Stimulated activated naive CD8-positive, alpha-beta T cell treated with anti-CD3 and anti-CD28 coated beads, Interleukin-15, Interleukin-2, amounts not matched to agents 100 ng/mL and 50 ng/mL, for 24 hours (primary cell): ENCODE results near the gene ATF7.

Experiments
- H3K27ac Mint-ChIP-seq: one replicate; pipeline ENCODE4 v1.8.0; 2021; ENCODE audit warnings: mild to moderate bottlenecking, mixed read lengths
- H3K27me3 Mint-ChIP-seq: one replicate; pipeline ENCODE4 v1.8.0; 2021; ENCODE audit warnings: mixed read lengths
- H3K36me3 Mint-ChIP-seq: one replicate; pipeline ENCODE4 v1.8.0; 2021; ENCODE audit warnings: low read depth, mixed read lengths
- H3K4me1 Mint-ChIP-seq: one replicate; pipeline ENCODE4 v1.8.0; 2021; ENCODE audit warnings: low read depth, mixed read lengths
- H3K4me3 Mint-ChIP-seq: one replicate; pipeline ENCODE4 v1.8.0; 2021; ENCODE audit warnings: mild to moderate bottlenecking, mixed read lengths
- H3K9me3 Mint-ChIP-seq: one replicate; pipeline ENCODE4 v1.8.0; 2021; ENCODE audit warnings: mixed read lengths

Gene ATF7

DNA sequence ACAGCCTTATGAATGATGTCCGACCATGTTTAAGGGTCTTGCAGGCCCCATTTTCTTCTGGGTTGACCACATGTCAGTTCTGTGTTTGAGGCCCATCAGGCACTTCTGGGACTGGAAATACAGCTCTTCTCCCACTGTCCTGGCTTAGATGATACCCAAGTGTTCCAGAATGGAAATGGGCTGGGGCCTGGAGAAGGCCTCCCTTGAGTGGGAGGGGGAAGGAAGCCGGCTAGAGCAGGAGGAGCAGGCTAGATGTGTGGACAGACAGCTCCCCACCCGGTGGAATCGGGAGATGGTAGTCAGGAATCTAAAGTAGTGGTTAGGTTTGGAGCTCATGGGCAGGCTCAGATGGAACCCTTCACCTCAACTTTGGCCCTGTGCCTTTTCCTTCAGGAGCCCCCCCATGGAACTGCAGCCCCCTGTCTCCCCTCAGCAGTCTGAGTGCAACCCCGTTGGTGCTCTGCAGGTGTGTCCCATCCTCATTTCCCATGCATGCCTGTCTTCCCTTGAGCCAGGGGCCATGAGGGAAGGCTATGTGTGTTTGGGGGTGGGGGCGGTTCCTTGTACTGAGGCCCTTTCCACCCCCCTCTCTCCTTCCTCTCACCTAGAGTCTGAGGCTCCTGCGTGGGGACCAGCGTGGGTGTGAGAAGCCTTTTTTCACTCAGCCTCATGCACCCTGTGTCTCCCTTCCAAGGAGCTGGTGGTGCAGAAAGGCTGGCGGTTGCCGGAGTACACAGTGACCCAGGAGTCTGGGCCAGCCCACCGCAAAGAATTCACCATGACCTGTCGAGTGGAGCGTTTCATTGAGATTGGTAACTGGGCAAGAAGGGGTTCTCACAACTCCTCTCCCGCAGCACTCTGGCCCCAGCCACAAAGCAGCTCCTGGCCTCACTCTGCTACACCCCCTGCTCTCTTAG lies 121.9 kb downstream of the ATF7 start:
- Mint-ChIP-seq H3K9me3 (no peaks in the 10 kb centered on the region), H3K27ac (no peak overlapping the region), H3K27me3 (no peaks in the 10 kb centered on the region), H3K4me1 (peaks cover 30% of the 10 kb centered on the region), H3K4me3 (no peak overlapping the region), H3K36me3 (peaks cover 13% of the 10 kb centered on the region)

GRCh38 chr12:53502983-53503728 lies 123.0 kb downstream of the ATF7 start:
- no peaks in the 10 kb centered on the region for H3K27me3 Mint-ChIP-seq
- no peak overlapping the region for H3K27ac Mint-ChIP-seq
- no peaks in the 10 kb centered on the region for H3K9me3 Mint-ChIP-seq
- peaks cover 13% of the 10 kb centered on the region for H3K36me3 Mint-ChIP-seq
- peaks cover 35% of the 10 kb centered on the region for H3K4me1 Mint-ChIP-seq
- H3K4me3 Mint-ChIP-seq, result no peak overlapping the region

DNA sequence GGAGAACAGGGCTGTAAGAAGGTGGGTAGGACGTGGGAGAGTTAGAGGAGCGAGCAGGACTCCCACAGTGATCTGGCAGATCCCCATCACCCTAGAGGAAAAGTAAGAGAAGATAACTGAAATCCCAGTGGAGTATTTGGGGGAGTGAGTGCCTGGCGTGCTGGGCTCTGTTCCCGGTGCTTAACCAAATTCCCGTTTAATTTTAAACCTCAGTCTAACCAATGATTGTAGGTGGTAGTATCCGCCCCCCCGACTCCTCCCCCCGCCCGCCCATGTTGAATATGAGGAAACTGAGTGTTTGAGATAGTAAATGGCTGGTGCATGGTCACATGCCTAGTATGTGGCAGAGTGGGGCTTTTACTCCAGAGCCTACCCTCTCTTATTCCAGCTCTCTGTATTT lies 123.9 kb downstream of the ATF7 start:
- H3K36me3 Mint-ChIP-seq, result peaks cover 13% of the 10 kb centered on the region
- H3K4me1 Mint-ChIP-seq, result peaks cover 39% of the 10 kb centered on the region
- no peaks in the 10 kb centered on the region for H3K27me3 Mint-ChIP-seq
- peak overlapping the region; percentile 89 for H3K4me3 Mint-ChIP-seq
- no peaks in the 10 kb centered on the region for H3K9me3 Mint-ChIP-seq
- H3K27ac Mint-ChIP-seq, result peak overlapping the region; percentile 89

DNA sequence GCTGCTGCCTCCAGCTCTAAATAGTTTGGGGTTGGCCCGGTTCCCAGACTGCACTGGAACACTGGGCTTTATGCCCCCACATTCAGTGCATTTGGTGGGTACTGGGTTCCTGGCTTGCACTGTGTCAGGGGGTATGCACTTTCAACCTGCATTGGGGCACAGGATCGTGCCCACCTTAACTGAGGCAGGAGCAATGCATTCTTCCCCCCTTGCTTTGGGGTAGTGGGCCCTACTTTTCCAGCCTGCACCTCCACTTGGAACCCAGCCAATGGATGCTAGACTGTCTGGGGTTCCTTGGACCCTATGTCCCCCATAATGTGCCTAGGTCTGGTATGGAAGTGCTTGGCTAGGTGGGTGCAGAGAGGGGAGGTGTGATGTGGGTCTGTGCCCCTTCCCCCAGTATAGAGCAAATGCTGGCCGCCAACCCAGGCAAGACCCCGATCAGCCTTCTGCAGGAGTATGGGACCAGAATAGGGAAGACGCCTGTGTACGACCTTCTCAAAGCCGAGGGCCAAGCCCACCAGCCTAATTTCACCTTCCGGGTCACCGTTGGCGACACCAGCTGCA lies 124.5 kb downstream of the ATF7 start:
- Mint-ChIP-seq H3K27me3 (no peaks in the 10 kb centered on the region), H3K27ac (peak overlapping the region; percentile 89), H3K9me3 (no peaks in the 10 kb centered on the region), H3K36me3 (peaks cover 13% of the 10 kb centered on the region), H3K4me3 (peak overlapping the region; percentile 89), H3K4me1 (peaks cover 39% of the 10 kb centered on the region)

DNA sequence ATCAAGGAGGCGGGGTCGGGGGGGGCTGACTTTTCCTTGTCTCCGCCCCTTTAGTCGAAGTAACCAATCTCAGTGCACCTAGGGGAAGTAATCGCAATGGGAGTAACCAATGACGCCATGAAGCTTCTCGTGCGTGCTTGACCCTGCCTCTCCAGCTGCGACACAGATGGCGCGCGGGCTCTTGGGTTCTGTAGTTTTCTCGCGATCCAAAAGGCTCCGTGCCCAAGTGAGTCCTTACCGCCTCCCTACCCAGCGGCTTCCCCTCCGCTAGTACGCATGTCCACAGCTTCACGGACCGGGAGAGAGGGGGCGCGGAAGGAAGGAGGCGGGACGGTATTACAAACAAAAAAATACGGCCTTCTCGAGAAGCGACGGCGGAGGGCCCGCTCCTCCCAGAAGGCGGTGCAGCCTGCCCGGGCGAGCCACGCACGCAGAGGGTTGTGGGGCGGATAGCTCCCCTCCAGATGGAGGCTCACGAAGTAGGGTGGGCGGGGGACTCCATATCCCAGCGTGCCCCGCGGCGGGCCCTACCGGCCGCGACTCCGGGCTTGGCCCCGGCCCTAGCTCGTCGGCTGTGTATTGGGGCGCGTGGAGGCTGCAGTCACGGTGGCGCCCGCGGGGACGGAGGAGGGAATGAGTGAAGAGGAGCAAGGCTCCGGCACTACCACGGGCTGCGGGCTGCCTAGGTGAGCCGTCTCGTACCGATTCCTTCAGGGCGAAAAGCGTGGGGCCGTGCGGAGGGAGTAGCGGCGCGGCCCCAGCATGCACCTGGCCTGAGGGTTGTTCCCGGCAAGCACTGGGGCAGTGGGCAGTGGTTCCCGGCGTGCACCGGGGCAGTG lies 125.2 kb downstream of the ATF7 start, which contains the start of gene TARBP2:
TARBP2 (plus strand) TSS at position 508 of the 839 bp plus-strand sequence; CDS start at position 634, 126 bp downstream.
- H3K27ac Mint-ChIP-seq, result peak within 1 kb of the TSS; percentile 89
- H3K4me3 Mint-ChIP-seq, result peak within 1 kb of the TSS; percentile 89
- H3K27me3 Mint-ChIP-seq, result no peaks in the 10 kb centered on the region
- peaks cover 12% of the 10 kb centered on the region for H3K36me3 Mint-ChIP-seq
- no peaks in the 10 kb centered on the region for H3K9me3 Mint-ChIP-seq
- peaks cover 39% of the 10 kb centered on the region for H3K4me1 Mint-ChIP-seq

- Mint-ChIP-seq H3K36me3 (peaks cover 5% of the 10 kb centered on the region), H3K4me3 (peak overlapping the region; percentile 89), H3K27me3 (no peaks in the 10 kb centered on the region), H3K4me1 (peaks cover 39% of the 10 kb centered on the region), H3K9me3 (no peaks in the 10 kb centered on the region), H3K27ac (peak overlapping the region; percentile 89)
Measured at GRCh38 chr12:53500142-53500775, 125.9 kb downstream of the ATF7 start.

- no peaks in the 10 kb centered on the region for H3K27me3 Mint-ChIP-seq
- H3K4me1 Mint-ChIP-seq, result peaks cover 39% of the 10 kb centered on the region
- no peaks in the 10 kb centered on the region for H3K36me3 Mint-ChIP-seq
- peak within 1 kb of the TSS; percentile 89 for H3K27ac Mint-ChIP-seq
- H3K9me3 Mint-ChIP-seq, result no peaks in the 10 kb centered on the region
- peak within 1 kb of the TSS; percentile 89 for H3K4me3 Mint-ChIP-seq
Measured at GRCh38 chr12:53499266-53500141, 126.7 kb downstream of the ATF7 start, which contains the start of gene MAP3K12. Gene MAP3K12, minus strand, starts transcription at chr12:53499458. Its CDS starts 12,067 bp downstream, at chr12:53487391.

DNA sequence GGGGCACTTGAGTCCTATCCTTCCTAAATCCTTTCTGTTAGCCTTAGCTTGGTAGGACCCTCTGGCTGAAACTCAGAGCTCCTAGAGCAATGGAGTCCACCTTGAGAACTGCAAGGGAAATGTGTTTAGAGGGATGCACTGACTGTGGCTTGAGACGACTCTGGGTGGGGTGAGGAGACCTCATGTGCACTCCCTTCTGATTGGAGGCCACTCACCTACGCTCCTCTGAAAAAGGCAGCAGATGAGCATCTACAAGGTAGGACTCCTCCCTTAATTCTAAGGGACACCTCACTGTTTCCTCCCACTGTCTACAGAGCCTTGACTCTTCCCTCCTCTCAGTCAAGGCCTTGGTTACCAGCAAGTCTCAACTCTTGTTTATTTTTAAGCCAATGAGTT lies 127.9 kb downstream of the ATF7 start:
- Mint-ChIP-seq H3K27me3 (no peaks in the 10 kb centered on the region), H3K27ac (peak overlapping the region; percentile 67), H3K36me3 (no peaks in the 10 kb centered on the region), H3K4me3 (peak overlapping the region; percentile 89), H3K9me3 (no peaks in the 10 kb centered on the region), H3K4me1 (peaks cover 44% of the 10 kb centered on the region)

GRCh38 chr12:53497461-53497860 lies 128.7 kb downstream of the ATF7 start:
- no peaks in the 10 kb centered on the region for H3K27me3 Mint-ChIP-seq
- no peaks in the 10 kb centered on the region for H3K9me3 Mint-ChIP-seq
- H3K27ac Mint-ChIP-seq, result no peak overlapping the region
- no peaks in the 10 kb centered on the region for H3K36me3 Mint-ChIP-seq
- H3K4me3 Mint-ChIP-seq, result no peak overlapping the region
- H3K4me1 Mint-ChIP-seq, result peaks cover 42% of the 10 kb centered on the region

DNA sequence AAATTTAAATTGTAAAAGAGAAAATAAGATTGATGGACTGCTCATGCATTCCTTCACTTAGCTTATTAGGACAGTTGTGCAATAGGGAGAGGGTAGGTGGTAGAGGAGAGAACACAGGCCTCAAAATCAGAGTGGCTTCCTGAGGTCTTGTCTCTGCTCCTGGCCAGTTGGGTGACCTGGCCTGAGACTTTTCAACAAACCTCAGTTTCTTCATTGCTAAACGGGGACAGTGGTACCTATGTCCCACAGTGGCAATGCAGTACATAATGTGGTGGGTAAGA lies 129.5 kb downstream of the ATF7 start:
- Mint-ChIP-seq H3K4me3 (no peak overlapping the region), H3K27me3 (no peaks in the 10 kb centered on the region), H3K9me3 (no peaks in the 10 kb centered on the region), H3K27ac (no peak overlapping the region), H3K4me1 (peaks cover 40% of the 10 kb centered on the region), H3K36me3 (no peaks in the 10 kb centered on the region)

DNA sequence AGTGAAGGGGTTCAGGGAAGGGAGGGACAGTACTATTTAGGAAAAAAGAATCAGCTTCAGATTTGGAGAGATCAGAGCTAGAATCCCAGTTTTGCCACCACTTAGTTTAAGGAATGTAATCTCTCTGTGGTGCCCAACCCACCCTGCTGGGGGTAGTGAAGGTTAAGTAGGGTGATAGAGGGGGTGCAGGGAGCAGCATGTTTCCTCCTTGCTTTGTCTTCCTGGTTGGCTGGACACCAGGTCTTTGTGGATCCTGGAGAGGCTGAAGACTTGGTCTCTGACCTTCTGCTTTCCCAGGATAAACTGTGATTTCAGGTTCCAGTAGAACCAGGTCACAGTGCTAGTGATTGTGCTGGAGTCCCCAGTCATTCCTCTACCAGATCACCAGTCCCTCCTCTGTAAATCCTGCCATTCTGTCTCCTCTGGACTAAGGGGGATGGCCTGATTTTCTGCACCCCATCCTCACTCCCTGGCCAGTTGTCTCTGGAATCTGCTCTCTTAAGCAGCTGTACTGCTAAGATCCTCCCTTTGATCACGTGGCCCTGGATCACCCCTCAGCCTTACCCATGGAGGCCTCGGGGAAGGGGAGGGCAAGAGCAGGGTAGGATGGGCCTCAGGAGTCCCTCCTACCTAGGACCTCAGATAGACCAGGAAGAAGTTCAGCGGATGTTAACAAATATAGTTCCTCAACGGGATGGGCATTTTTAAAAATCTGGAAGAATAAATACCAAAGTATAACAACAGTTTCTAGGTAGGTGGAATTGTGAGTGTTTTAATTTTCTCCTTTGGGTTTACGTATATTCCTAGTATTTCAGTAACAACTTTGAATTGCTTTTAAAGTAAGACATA lies 130.1 kb downstream of the ATF7 start:
- Mint-ChIP-seq H3K36me3 (no peaks in the 10 kb centered on the region), H3K27ac (peak overlapping the region; percentile 27), H3K9me3 (no peaks in the 10 kb centered on the region), H3K4me3 (no peak overlapping the region), H3K27me3 (no peaks in the 10 kb centered on the region), H3K4me1 (peaks cover 37% of the 10 kb centered on the region)

GRCh38 chr12:53493610-53494391 lies 132.4 kb downstream of the ATF7 start:
- Mint-ChIP-seq H3K36me3 (no peaks in the 10 kb centered on the region), H3K4me3 (peak overlapping the region; percentile 90), H3K27me3 (no peaks in the 10 kb centered on the region), H3K9me3 (no peaks in the 10 kb centered on the region), H3K4me1 (peaks cover 27% of the 10 kb centered on the region), H3K27ac (peak overlapping the region; percentile 89)
